ENCODE data around the gene RPS29. TPM values are rescaled to one million over a fixed set of nuclear protein-coding genes. Genes with fewer than 3 reads are reported as not detected.

The RPS29 gene
- total and polyA plus RNA-seq, 2 of the 13 experiments (the other 11 are each of a cell fraction or from before 2014, with no cell fraction given), result 4,303 to 8,215 TPM

- in situ Hi-C loops (cut with HindIII; ENCODE audit: extremely low pct_ligation_motif_present, low pct_unique_long_range_greater_than_20kb), result no loop called here
- peak overlapping the region; percentile 81 to 92 (median 86) for H3K4me3 ChIP-seq (replicated peaks in 1 of 3; ENCODE audit: insufficient read depth in 1 of 3, low read depth in 2 of 3, low read length in 3 of 3)
- H3K9me3 ChIP-seq (ENCODE audit: low read length), result no peaks in the 10 kb centered on the region
- no peak for FAIRE-seq
- peak overlapping the region; percentile 95 for H3K4me2 ChIP-seq (ENCODE audit: low read depth, low read length)
- H3K4me1 ChIP-seq (ENCODE audit: insufficient read depth, low read length), result peaks cover 58% of the 10 kb centered on the region
- intact Hi-C loops (cut with micrococcal nuclease; ENCODE audit: unreplicated experiment), result loop anchor here (2.0 kb wide), 2 partner anchors 24 to 34 kb away; partner anchors contain the start of gene RPS29
- H3K9ac ChIP-seq (ENCODE audit: insufficient read depth, low read depth, low read length), result peak overlapping the region; percentile 96
- POLR2A ChIA-PET, result interaction anchor here (0.7 to 3.4 kb wide), 18 partner anchors 9 to 233 kb away, joined by 3 to 65 read pairs (median 10); partner anchors contain the start of genes DNAAF2, KLHDC2, LRR1 and NEMF
- H3K27me3 ChIP-seq (ENCODE audit: control insufficient read depth in 1 of 2, insufficient read depth in 2 of 2, low read length in 2 of 2), result no peaks in the 10 kb centered on the region; a peak in 1 of 5 replicates
- no peak for DNase-seq (ENCODE audit: low spot score)
- H3K36me3 ChIP-seq (replicated peaks in 1 of 2; ENCODE audit: control insufficient read depth in 1 of 2, insufficient read depth in 2 of 2, low read length in 2 of 2), result peaks cover 0 to 17% of the 10 kb centered on the region in 2 experiments; a peak in 2 of 5 replicates
- H2AFZ ChIP-seq (ENCODE audit: low read length), result no peak overlapping the region
- WGBS (ENCODE audit: low lambda C conversion rate), result 3% methylated on average over 10 of the region's 65 CpGs
- H4K20me1 ChIP-seq (ENCODE audit: insufficient read depth, low read length), result peaks cover 12% of the 10 kb centered on the region
- H3K27ac ChIP-seq (ENCODE audit: extremely low read length, insufficient read depth, low read length), result peak overlapping the region; percentile 94
- peaks cover 58% of the 10 kb centered on the region for H3K79me2 ChIP-seq (ENCODE audit: insufficient read depth, low read length)
- CTCF ChIA-PET (ENCODE audit: low intra/inter-chr PET ratio, low total read pairs), result no interaction called here
- peak; percentile 29 for ATAC-seq
- BruUV-seq (replicated peaks), result no TSS peak
- TF ChIP-seq STAT6 (CRISPR knock-in tag; IDR thresholded peaks at IDR 0.05; ENCODE audit: borderline replicate concordance) (no peak), MED8 (CRISPR knock-in tag; IDR thresholded peaks at IDR 0.05; ENCODE audit: insufficient replicate concordance) (no peak), MYPOP (CRISPR knock-in tag; IDR thresholded peaks at IDR 0.05) (peak; percentile 24; the same call in 1 of the 2 replicates), RBAK (CRISPR knock-in tag; IDR thresholded peaks at IDR 0.05) (no peak), SIX1 (CRISPR knock-in tag; IDR thresholded peaks at IDR 0.05; ENCODE audit: borderline replicate concordance) (0 out of 2 replicates have a peak, but pooled peaks have one; percentile 16), ZNF18 (CRISPR knock-in tag; IDR thresholded peaks at IDR 0.05; ENCODE audit: insufficient replicate concordance) (no peak), ARID5B (CRISPR knock-in tag; IDR thresholded peaks at IDR 0.05) (no peak), SP140L (CRISPR knock-in tag; IDR thresholded peaks at IDR 0.05; ENCODE audit: borderline replicate concordance) (no peak), SP2 (CRISPR knock-in tag; IDR thresholded peaks at IDR 0.05) (no peak)
These were observed 35.1 kb upstream of the RPS29 start for GRCh38 chr14:49621114-49621881.
